Osteocyte (in vitro differentiated cells): ENCODE results near the gene ADGRG6. TPM values are rescaled to one million over a fixed set of nuclear protein-coding genes. Genes with fewer than 3 reads are reported as not detected.

Experiments used
- DNase-seq: peaks from one replicate; pipeline ENCODE4 v3.0.0; 2021; ENCODE audit warnings: mixed read lengths; ENCODE audit not compliant: unreplicated experiment; ENCODE audit errors: extremely low spot score
- H3K27ac Mint-ChIP-seq: one replicate; pipeline ENCODE4 v1.8.0; 2021; ENCODE audit warnings: mild to moderate bottlenecking, mixed read lengths; ENCODE audit not compliant: unreplicated experiment
- H3K27me3 Mint-ChIP-seq: one replicate; pipeline ENCODE4 v1.8.0; 2021; ENCODE audit warnings: mixed read lengths; ENCODE audit not compliant: unreplicated experiment
- H3K36me3 Mint-ChIP-seq: one replicate; pipeline ENCODE4 v1.8.0; 2021; ENCODE audit warnings: mixed read lengths; ENCODE audit not compliant: unreplicated experiment
- H3K4me1 Mint-ChIP-seq: one replicate; pipeline ENCODE4 v1.8.0; 2021; ENCODE audit warnings: mixed read lengths; ENCODE audit not compliant: unreplicated experiment
- H3K4me3 Mint-ChIP-seq: one replicate; pipeline ENCODE4 v1.8.0; 2021; ENCODE audit warnings: mild to moderate bottlenecking, moderate library complexity, mixed read lengths; ENCODE audit not compliant: unreplicated experiment
- H3K9me3 Mint-ChIP-seq: one replicate; pipeline ENCODE4 v1.8.0; 2021; ENCODE audit warnings: mixed read lengths; ENCODE audit not compliant: unreplicated experiment
- CTCF ChIP-seq: fragments of 200-600 bp; sonication (generic); IDR thresholded peaks from 2 replicates; pipeline ENCODE4 v1.5.0; 2021; ENCODE audit warnings: antibody characterized with exemption, mild to moderate bottlenecking, moderate library complexity
- total RNA-seq: library from RNA; stranded (reverse); gene quantifications from 2 replicates; pipeline ENCODE4 v1.2.1, GENCODE V29; 2021

ADGRG6 gene
- total RNA-seq, 1 donor from 2014 or later = 0.51 TPM

- TF ChIP-seq CTCF = no peak
- Mint-ChIP-seq H3K27me3 (no peaks in the 10 kb centered on the region), H3K36me3 (no peaks in the 10 kb centered on the region), H3K4me1 (peaks cover 10% of the 10 kb centered on the region), H3K27ac (no peak overlapping the region), H3K9me3 (no peaks in the 10 kb centered on the region), H3K4me3 (no peak overlapping the region)
- no peak for DNase-seq
Observed at GRCh38 chr6:142373268-142374090, 71.7 kb downstream of the ADGRG6 start.

GRCh38 chr6:142374091-142374770 lies 72.4 kb downstream of the ADGRG6 start:
- TF ChIP-seq CTCF = no peak
- H3K27ac Mint-ChIP-seq = no peak overlapping the region
- no peaks in the 10 kb centered on the region for H3K27me3 Mint-ChIP-seq
- H3K4me1 Mint-ChIP-seq = peaks cover 12% of the 10 kb centered on the region
- no peaks in the 10 kb centered on the region for H3K9me3 Mint-ChIP-seq
- DNase-seq = no peak
- H3K4me3 Mint-ChIP-seq = no peak overlapping the region
- H3K36me3 Mint-ChIP-seq = no peaks in the 10 kb centered on the region

GRCh38 chr6:142374965-142375733 lies 73.3 kb downstream of the ADGRG6 start:
- no peaks in the 10 kb centered on the region for H3K36me3 Mint-ChIP-seq
- no peak for DNase-seq
- peaks cover 12% of the 10 kb centered on the region for H3K4me1 Mint-ChIP-seq
- no peak for TF ChIP-seq CTCF
- no peak overlapping the region for H3K27ac Mint-ChIP-seq
- no peaks in the 10 kb centered on the region for H3K27me3 Mint-ChIP-seq
- H3K9me3 Mint-ChIP-seq = no peaks in the 10 kb centered on the region
- H3K4me3 Mint-ChIP-seq = no peak overlapping the region

- Mint-ChIP-seq H3K27ac (no peak overlapping the region), H3K36me3 (no peaks in the 10 kb centered on the region), H3K9me3 (no peaks in the 10 kb centered on the region), H3K4me3 (no peak overlapping the region), H3K4me1 (peaks cover 12% of the 10 kb centered on the region), H3K27me3 (no peaks in the 10 kb centered on the region)
- TF ChIP-seq CTCF = no peak
- DNase-seq = no peak
Observed at GRCh38 chr6:142376115-142376514, 74.3 kb downstream of the ADGRG6 start.
